ENCODE measurements around the gene ZEB2. TPM values are rescaled to one million over a fixed set of nuclear protein-coding genes. Genes with fewer than 3 reads are reported as not detected.
A peak's percentile ranks its signal among the peaks of the same experiment; 100 is the strongest.

Gene ZEB2
- total RNA-seq = 55.5 to 104 TPM (median 95.4 TPM) in 3 replicates
- long read RNA-seq, full-length matches to known transcripts = 23 of 36 reads
- long read RNA-seq, partial matches to known transcripts = 5 of 36 reads
- long read RNA-seq, other reads (novel, unspliced or antisense) = 8 of 36 reads

DNA sequence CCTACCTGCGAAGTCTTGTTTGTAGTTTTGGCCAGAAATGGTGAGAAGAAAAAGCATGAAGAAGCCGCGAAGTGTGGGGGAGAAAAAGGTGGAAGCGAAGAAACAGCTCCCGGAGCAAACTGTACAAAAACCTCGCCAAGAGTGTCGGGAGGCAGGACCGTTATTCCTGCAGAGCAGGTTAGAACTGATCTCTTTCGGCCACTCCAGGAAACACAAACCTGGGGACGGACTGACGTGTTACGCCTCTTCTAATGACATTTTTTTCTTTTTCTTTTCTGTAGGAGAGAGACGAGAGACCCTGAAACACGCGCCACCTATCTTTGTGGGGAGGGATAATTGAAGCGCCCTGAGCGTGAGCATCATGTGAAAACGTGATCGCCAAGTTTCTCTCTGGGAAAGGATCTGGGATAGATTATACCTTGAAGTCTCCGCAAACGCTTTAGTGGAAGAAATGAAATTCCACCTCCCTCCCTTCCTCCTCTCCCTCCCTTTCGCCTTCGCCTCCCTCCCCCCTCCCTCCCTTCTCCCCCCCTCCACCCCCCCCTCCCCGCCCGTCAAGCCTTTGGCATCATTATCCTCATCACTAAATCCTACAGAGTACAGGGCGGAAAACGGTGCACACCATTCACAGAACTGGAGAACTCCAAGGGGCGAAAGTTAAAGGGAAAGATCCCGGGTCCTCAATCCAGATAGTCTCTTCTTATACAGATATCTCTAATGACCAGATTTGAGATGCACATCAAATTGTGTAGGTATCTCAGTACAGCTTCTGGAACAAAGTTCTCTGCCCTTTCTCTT lies at the start of gene ZEB2:
TSS of gene ZEB2 (minus strand) at position 186 of the 798 bp plus-strand sequence. CDS start 2,769 bp downstream, outside the sequence.
- H3K36me3 Mint-ChIP-seq (ENCODE audit: low read depth) = peaks cover 4% of the 10 kb centered on the region
- peak within 1 kb of the TSS; percentile 46 for H3K4me3 Mint-ChIP-seq (ENCODE audit: unreplicated experiment)
- peak within 1 kb of the TSS; percentile 68 for H3K27ac Mint-ChIP-seq (ENCODE audit: unreplicated experiment)
- H3K4me1 Mint-ChIP-seq (ENCODE audit: low read depth) = peaks cover 38% of the 10 kb centered on the region
- TF ChIP-seq, protein P1, sequence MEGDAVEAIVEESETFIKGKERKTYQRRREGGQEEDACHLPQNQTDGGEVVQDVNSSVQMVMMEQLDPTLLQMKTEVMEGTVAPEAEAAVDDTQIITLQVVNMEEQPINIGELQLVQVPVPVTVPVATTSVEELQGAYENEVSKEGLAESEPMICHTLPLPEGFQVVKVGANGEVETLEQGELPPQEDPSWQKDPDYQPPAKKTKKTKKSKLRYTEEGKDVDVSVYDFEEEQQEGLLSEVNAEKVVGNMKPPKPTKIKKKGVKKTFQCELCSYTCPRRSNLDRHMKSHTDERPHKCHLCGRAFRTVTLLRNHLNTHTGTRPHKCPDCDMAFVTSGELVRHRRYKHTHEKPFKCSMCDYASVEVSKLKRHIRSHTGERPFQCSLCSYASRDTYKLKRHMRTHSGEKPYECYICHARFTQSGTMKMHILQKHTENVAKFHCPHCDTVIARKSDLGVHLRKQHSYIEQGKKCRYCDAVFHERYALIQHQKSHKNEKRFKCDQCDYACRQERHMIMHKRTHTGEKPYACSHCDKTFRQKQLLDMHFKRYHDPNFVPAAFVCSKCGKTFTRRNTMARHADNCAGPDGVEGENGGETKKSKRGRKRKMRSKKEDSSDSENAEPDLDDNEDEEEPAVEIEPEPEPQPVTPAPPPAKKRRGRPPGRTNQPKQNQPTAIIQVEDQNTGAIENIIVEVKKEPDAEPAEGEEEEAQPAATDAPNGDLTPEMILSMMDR (IDR thresholded peaks at IDR 0.05) = peak; percentile 85
- no peaks in the 10 kb centered on the region for H3K9me3 Mint-ChIP-seq (ENCODE audit: low read depth)
- H3K27me3 Mint-ChIP-seq (ENCODE audit: low read depth) = no peaks in the 10 kb centered on the region
- no peak for DNase-seq (ENCODE audit: low spot score)

DNA sequence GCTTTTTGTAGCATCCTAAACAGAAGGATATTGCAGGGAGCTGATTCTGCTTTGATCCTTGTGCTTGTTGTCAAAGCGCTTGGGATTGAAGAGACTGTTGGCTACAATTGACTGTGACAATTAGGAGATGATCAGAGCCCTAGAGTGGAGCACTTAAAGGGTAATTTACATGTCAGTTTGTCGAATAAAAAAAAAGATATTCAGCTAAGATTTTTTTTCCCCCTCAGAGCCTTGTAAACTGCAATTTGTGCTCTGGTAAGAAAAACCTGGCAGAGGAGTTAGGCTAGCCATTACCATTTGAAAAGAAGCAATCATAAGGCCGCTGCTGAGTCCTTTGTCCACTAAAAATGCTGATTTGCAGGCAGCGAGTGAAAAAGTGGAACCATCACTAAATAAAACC lies 47.8 kb upstream of the ZEB2 start:
- no peak for DNase-seq (ENCODE audit: low spot score)
- no peaks in the 10 kb centered on the region for H3K9me3 Mint-ChIP-seq (ENCODE audit: low read depth)
- H3K4me1 Mint-ChIP-seq (ENCODE audit: low read depth) = no peaks in the 10 kb centered on the region
- TF ChIP-seq, protein P1 (IDR thresholded peaks at IDR 0.05) = no peak
- no peak overlapping the region for H3K4me3 Mint-ChIP-seq (ENCODE audit: unreplicated experiment)
- H3K27ac Mint-ChIP-seq (ENCODE audit: unreplicated experiment) = no peak overlapping the region
- no peaks in the 10 kb centered on the region for H3K36me3 Mint-ChIP-seq (ENCODE audit: low read depth)
- H3K27me3 Mint-ChIP-seq (ENCODE audit: low read depth) = no peaks in the 10 kb centered on the region

DNA sequence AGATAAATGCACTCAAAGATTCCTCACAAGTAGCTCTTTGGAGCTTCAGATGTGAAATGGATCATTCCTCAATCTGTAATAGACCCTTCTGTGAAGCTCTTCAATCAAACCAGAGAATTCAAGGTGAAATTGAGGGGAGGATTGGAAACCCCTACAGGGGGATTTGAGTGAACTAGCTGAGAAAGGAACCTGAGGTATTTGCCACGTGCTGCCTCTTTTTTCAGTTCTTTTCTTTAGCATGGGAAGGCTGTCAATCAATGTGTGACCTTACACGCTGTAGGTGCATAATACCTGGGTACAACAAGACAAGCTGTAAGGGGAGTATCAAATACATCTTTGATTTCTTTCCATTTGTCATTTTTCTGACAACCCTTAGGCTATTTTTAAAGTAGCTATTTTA lies 46.5 kb upstream of the ZEB2 start:
- no peaks in the 10 kb centered on the region for H3K36me3 Mint-ChIP-seq (ENCODE audit: low read depth)
- TF ChIP-seq, protein P1 (IDR thresholded peaks at IDR 0.05) = no peak
- H3K4me1 Mint-ChIP-seq (ENCODE audit: low read depth) = no peaks in the 10 kb centered on the region
- H3K27me3 Mint-ChIP-seq (ENCODE audit: low read depth) = no peaks in the 10 kb centered on the region
- H3K27ac Mint-ChIP-seq (ENCODE audit: unreplicated experiment) = no peak overlapping the region
- no peaks in the 10 kb centered on the region for H3K9me3 Mint-ChIP-seq (ENCODE audit: low read depth)
- no peak for DNase-seq (ENCODE audit: low spot score)
- no peak overlapping the region for H3K4me3 Mint-ChIP-seq (ENCODE audit: unreplicated experiment)

DNA sequence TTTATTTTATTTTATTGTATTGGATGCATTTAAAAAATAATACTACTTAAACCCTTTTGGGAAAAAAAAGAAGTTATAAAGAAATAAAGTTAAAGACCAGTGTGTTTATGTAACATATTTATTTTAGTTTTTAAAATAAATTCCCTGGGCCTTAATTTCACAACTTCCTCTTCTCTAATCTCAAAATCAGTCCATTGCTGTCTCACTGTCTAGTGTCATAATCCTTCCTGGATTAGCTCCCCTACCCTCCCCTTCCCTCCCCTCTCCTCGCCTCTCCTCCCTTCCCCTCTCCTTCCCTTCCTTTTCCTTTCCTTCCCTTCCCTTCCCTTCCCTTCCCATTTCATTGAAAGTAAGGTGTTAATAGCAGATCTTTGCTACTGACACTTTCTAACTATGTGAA lies 40.3 kb upstream of the ZEB2 start:
- Mint-ChIP-seq H3K4me3 (ENCODE audit: unreplicated experiment) (no peak overlapping the region), H3K9me3 (ENCODE audit: low read depth) (no peaks in the 10 kb centered on the region), H3K36me3 (ENCODE audit: low read depth) (no peaks in the 10 kb centered on the region), H3K27ac (ENCODE audit: unreplicated experiment) (no peak overlapping the region), H3K27me3 (ENCODE audit: low read depth) (no peaks in the 10 kb centered on the region), H3K4me1 (ENCODE audit: low read depth) (peaks cover 2% of the 10 kb centered on the region)
- TF ChIP-seq, protein P1 (IDR thresholded peaks at IDR 0.05) = no peak
- no peak for DNase-seq (ENCODE audit: low spot score)

- no peaks in the 10 kb centered on the region for H3K27me3 Mint-ChIP-seq (ENCODE audit: low read depth)
- no peak for DNase-seq (ENCODE audit: low spot score)
Measured at GRCh38 chr2:144559681-144560080, 39.8 kb upstream of the ZEB2 start.

More at GRCh38 chr2:144559681-144560080, 39.8 kb upstream of the ZEB2 start:
- H3K36me3 Mint-ChIP-seq (ENCODE audit: low read depth) = no peaks in the 10 kb centered on the region
- H3K27ac Mint-ChIP-seq (ENCODE audit: unreplicated experiment) = no peak overlapping the region
- H3K4me3 Mint-ChIP-seq (ENCODE audit: unreplicated experiment) = no peak overlapping the region
- peaks cover 7% of the 10 kb centered on the region for H3K4me1 Mint-ChIP-seq (ENCODE audit: low read depth)
- H3K9me3 Mint-ChIP-seq (ENCODE audit: low read depth) = no peaks in the 10 kb centered on the region
- TF ChIP-seq, protein P1 (IDR thresholded peaks at IDR 0.05) = no peak
